ENCODE data around the gene TSPAN7.

DNA sequence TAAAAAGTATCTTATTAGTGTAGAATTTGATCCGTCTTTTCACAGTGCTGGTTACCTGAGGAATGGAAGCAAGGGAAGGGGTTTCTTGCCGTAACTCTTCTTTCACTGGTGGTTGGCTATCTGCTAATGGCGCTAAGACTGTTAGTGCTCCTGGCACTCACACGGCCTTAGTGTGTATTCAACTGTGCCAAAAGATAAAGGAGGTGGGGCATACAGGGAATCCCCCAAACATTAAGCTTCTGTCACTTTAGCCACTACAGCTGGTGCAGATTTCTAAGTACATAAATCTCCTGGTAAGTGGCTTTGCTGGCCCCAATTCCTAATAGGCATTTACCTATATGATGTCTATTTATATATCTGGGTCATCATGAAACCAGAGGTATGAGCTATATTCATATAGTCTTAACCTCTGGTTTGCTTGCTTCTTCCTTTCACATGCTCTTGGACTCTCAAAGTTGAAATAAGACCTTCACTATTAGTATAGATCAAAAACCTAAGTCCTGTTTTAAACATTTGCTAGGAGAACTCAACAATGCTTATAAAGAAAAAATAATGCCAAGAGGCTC is 95.1 kb downstream of the TSPAN7 start:
- no peak for TF ChIP-seq POLR2AphosphoS5 (IDR thresholded peaks at IDR 0.05; ENCODE audit: low read depth, low read length)
- TF ChIP-seq, protein P1, sequence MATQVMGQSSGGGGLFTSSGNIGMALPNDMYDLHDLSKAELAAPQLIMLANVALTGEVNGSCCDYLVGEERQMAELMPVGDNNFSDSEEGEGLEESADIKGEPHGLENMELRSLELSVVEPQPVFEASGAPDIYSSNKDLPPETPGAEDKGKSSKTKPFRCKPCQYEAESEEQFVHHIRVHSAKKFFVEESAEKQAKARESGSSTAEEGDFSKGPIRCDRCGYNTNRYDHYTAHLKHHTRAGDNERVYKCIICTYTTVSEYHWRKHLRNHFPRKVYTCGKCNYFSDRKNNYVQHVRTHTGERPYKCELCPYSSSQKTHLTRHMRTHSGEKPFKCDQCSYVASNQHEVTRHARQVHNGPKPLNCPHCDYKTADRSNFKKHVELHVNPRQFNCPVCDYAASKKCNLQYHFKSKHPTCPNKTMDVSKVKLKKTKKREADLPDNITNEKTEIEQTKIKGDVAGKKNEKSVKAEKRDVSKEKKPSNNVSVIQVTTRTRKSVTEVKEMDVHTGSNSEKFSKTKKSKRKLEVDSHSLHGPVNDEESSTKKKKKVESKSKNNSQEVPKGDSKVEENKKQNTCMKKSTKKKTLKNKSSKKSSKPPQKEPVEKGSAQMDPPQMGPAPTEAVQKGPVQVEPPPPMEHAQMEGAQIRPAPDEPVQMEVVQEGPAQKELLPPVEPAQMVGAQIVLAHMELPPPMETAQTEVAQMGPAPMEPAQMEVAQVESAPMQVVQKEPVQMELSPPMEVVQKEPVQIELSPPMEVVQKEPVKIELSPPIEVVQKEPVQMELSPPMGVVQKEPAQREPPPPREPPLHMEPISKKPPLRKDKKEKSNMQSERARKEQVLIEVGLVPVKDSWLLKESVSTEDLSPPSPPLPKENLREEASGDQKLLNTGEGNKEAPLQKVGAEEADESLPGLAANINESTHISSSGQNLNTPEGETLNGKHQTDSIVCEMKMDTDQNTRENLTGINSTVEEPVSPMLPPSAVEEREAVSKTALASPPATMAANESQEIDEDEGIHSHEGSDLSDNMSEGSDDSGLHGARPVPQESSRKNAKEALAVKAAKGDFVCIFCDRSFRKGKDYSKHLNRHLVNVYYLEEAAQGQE (IDR thresholded peaks at IDR 0.05; ENCODE audit: insufficient read depth in 1 of 2, low read depth in 2 of 2, low read length in 2 of 2) = no peak

All from PFSK-1 (cell line).